H1 (cell line): Measurements from ENCODE around the gene ARHGEF10L.

Source experiments
- CTCF ChIP-seq, 3 experiments: IDR thresholded peaks; 1 replicate in 2 of 3; 2 replicates in 1 of 3; pipeline versions ENCODE4 v1.5.1 to v1.6.1; 2011; ENCODE audit warnings: low read length in 3 of 3, mild to moderate bottlenecking in 3 of 3, inconsistent platforms in 2 of 3, low read depth in 1 of 3, moderate library complexity in 1 of 3; ENCODE audit not compliant: insufficient read depth in 1 of 3; ENCODE audit errors: control extremely low read depth in 1 of 3
- EP300 ChIP-seq, 2 experiments: IDR thresholded peaks; 1 replicate in 1 of 2; 2 replicates in 1 of 2; pipeline ENCODE4 v1.6.1; 2011 to 2012; ENCODE audit warnings: low read depth in 2 of 2, low read length in 2 of 2, mild to moderate bottlenecking in 2 of 2, borderline replicate concordance in 1 of 2, inconsistent platforms in 1 of 2, moderate library complexity in 1 of 2
- EZH2 ChIP-seq: fragments of 200-600 bp; sonication (generic); IDR thresholded peaks from 2 replicates; pipeline ENCODE4 v1.7.1; 2012; ENCODE audit warnings: low read depth, mild to moderate bottlenecking, moderate library complexity, low read length, inconsistent platforms; ENCODE audit not compliant: severe bottlenecking
- RFX5 ChIP-seq: IDR thresholded peaks from 2 replicates; pipeline ENCODE4 v1.6.1; 2011; ENCODE audit warnings: low read depth, low read length, improper control_type of control experiment, borderline replicate concordance

- TF ChIP-seq EZH2 = no peak
- no peak for TF ChIP-seq EP300 (IDR thresholded peaks at IDR 0.05; ENCODE audit: borderline replicate concordance in 1 of 2, low read depth in 2 of 2, low read length in 2 of 2)
- TF ChIP-seq CTCF (IDR thresholded peaks at IDR 0.05; ENCODE audit: control extremely low read depth in 1 of 3, insufficient read depth in 1 of 3, low read depth in 1 of 3, low read length in 3 of 3) = no peak
- no peak for TF ChIP-seq RFX5
These were observed 75.1 kb downstream of the ARHGEF10L start for GRCh38 chr1:17614586-17614985.
